SK-N-MC (cell line): ENCODE measurements around the gene FUT8.

Source experiments
- EZH2 ChIP-seq: fragments of 200-600 bp; sonication (generic); IDR thresholded peaks from one replicate; pipeline ENCODE4 v1.6.1; 2017; ENCODE audit warnings: antibody characterized with exemption
- POLR2AphosphoS5 ChIP-seq: IDR thresholded peaks from 2 replicates; pipeline ENCODE4 v1.6.1; 2012; ENCODE audit warnings: mild to moderate bottlenecking, low read depth, low read length, borderline replicate concordance

GRCh38 chr14:65403231-65403630 lies 9.3 kb upstream of the FUT8 start:
- TF ChIP-seq EZH2: no peak
- TF ChIP-seq POLR2AphosphoS5: no peak
